Activated CD4-positive, alpha-beta T cell treated with anti-CD3 and anti-CD28 coated beads for 4 hours (primary cell): ENCODE measurements around the gene SP9.

Experiments used
- DNase-seq, 2 donors: peaks; one replicate each; pipeline ENCODE4 v3.0.0-alpha.2; 2020

Gene SP9

GRCh38 chr2:174334781-174335251 lies at the start of gene SP9:
TSS of gene SP9 (plus strand) at chr2:174334954. CDS start at chr2:174335093, 139 bp downstream.
- DNase-seq = no peak

GRCh38 chr2:174286172-174286571 lies 48.6 kb upstream of the SP9 start:
- no peak for DNase-seq

- DNase-seq = no peak
Measured at GRCh38 chr2:174292908-174293307, 41.8 kb upstream of the SP9 start.

- DNase-seq = no peak
Measured at GRCh38 chr2:174300114-174300513, 34.6 kb upstream of the SP9 start.

GRCh38 chr2:174312581-174313234 lies 22.0 kb upstream of the SP9 start:
- no peak for DNase-seq

GRCh38 chr2:174322149-174322548 lies 12.6 kb upstream of the SP9 start:
- no peak for DNase-seq

GRCh38 chr2:174322746-174323145 lies 12.0 kb upstream of the SP9 start:
- DNase-seq = no peak

GRCh38 chr2:174324530-174324929 lies 10.2 kb upstream of the SP9 start:
- no peak for DNase-seq

GRCh38 chr2:174325373-174326160 lies 9.2 kb upstream of the SP9 start:
- no peak for DNase-seq

GRCh38 chr2:174326161-174327020 lies 8.4 kb upstream of the SP9 start:
- DNase-seq = no peak

GRCh38 chr2:174327021-174327840 lies 7.5 kb upstream of the SP9 start:
- DNase-seq = no peak

- no peak for DNase-seq
Measured at GRCh38 chr2:174327841-174328113, 7.0 kb upstream of the SP9 start.

- DNase-seq = no peak
Measured at GRCh38 chr2:174328114-174328960, 6.4 kb upstream of the SP9 start.

- no peak for DNase-seq
Measured at GRCh38 chr2:174328961-174329715, 5.6 kb upstream of the SP9 start.

GRCh38 chr2:174330945-174331594 lies 3.7 kb upstream of the SP9 start:
- DNase-seq = no peak

- DNase-seq = no peak
Measured at GRCh38 chr2:174331595-174332216, 3.0 kb upstream of the SP9 start.

GRCh38 chr2:174332217-174332963 lies 2.4 kb upstream of the SP9 start:
- no peak for DNase-seq

- no peak for DNase-seq
Measured at GRCh38 chr2:174333017-174333371, 1.8 kb upstream of the SP9 start.
